K562 (cell line): ENCODE measurements around the gene DLGAP1. TPM values are rescaled to one million over a fixed set of nuclear protein-coding genes. Genes with fewer than 3 reads are reported as not detected.

Source experiments
- CBX1 ChIP-seq: sonication (generic); IDR thresholded peaks from 2 replicates; pipeline ENCODE4 v1.6.1; 2016; ENCODE audit warnings: antibody characterized with exemption, low read depth, mild to moderate bottlenecking
- CC2D1A ChIP-seq: fragments of 450-650 bp; IDR thresholded peaks from 2 replicates; pipeline ENCODE4 v1.6.1; 2017; ENCODE audit warnings: mild to moderate bottlenecking
- ELF4 ChIP-seq: fragments of 450-650 bp; formaldehyde crosslinking; IDR thresholded peaks from 2 replicates; pipeline ENCODE4 v1.4.0; 2022; ENCODE audit warnings: missing genetic modification characterization
- GABPA ChIP-seq: fragments of 200-800 bp; sonication (Bioruptor generic); conservative IDR thresholded peaks from 2 replicates; pipeline ENCODE4 v1.6.1; 2016; ENCODE audit warnings: low read depth, missing genetic modification characterization, missing compliant biosample characterization
- HDAC1 ChIP-seq, 2 experiments: fragments of 450-650 bp; IDR thresholded peaks; 2 replicates each; pipeline ENCODE4 v1.6.1; 2016 to 2017; ENCODE audit warnings: inconsistent platforms in 1 of 2, mild to moderate bottlenecking in 1 of 2, moderate library complexity in 1 of 2
- JUND ChIP-seq, 2 experiments: IDR thresholded peaks; 2 replicates in 1 of 2; 3 replicates in 1 of 2; pipeline ENCODE4 v1.6.1; 2011; ENCODE audit warnings: borderline replicate concordance in 2 of 2, low read depth in 2 of 2, low read length in 2 of 2, improper control_type of control experiment in 1 of 2, missing biosample characterization in 1 of 2, missing genetic modification characterization in 1 of 2, missing genetic modification reagents in 1 of 2
- KAT8 ChIP-seq: fragments of 450-650 bp; IDR thresholded peaks from 2 replicates; pipeline ENCODE4 v1.6.1; 2016; ENCODE audit warnings: low read depth, mild to moderate bottlenecking
- MAFK ChIP-seq: IDR thresholded peaks from 2 replicates; pipeline ENCODE4 v1.6.1; 2011; ENCODE audit warnings: low read length, improper control_type of control experiment
- RBBP5 ChIP-seq: fragments of 200-600 bp; sonication (generic); IDR thresholded peaks from 2 replicates; pipeline ENCODE4 v1.6.1; 2012; ENCODE audit warnings: borderline replicate concordance, mild to moderate bottlenecking, low read length, control low read depth, inconsistent platforms; ENCODE audit not compliant: insufficient read depth, poor library complexity, severe bottlenecking
- RHOXF2B ChIP-seq: fragments of 250-450 bp; sonication (Bioruptor Pico); conservative IDR thresholded peaks from 2 replicates; pipeline ENCODE4 v1.5.1; 2021
- SMAD1 ChIP-seq: fragments of 150-350 bp; IDR thresholded peaks from 2 replicates; pipeline ENCODE4 v1.6.1; 2014; ENCODE audit warnings: low read length, low read depth; ENCODE audit not compliant: partially characterized antibody
- SREBF1 ChIP-seq: fragments of 150-350 bp; IDR thresholded peaks from 2 replicates; pipeline ENCODE4 v1.6.1; 2014; ENCODE audit warnings: antibody characterized with exemption, low read depth, low read length, borderline replicate concordance
- TAF7 ChIP-seq: fragments of 450-650 bp; IDR thresholded peaks from 2 replicates; pipeline ENCODE4 v1.6.1; 2016; ENCODE audit warnings: missing genetic modification characterization, missing compliant biosample characterization
- TAF9B ChIP-seq: fragments of 450-650 bp; IDR thresholded peaks from 2 replicates; pipeline ENCODE4 v1.6.1; 2018; ENCODE audit warnings: mild to moderate bottlenecking; ENCODE audit not compliant: partially characterized antibody
- XRCC3 ChIP-seq: fragments of 450-650 bp; IDR thresholded peaks from 2 replicates; pipeline ENCODE4 v1.6.1; 2017; ENCODE audit warnings: mild to moderate bottlenecking, moderate library complexity
- ZFP1 ChIP-seq: fragments of 450-650 bp; formaldehyde crosslinking; IDR thresholded peaks from 2 replicates; pipeline ENCODE4 v1.4.0; 2020; ENCODE audit warnings: mild to moderate bottlenecking, mixed read lengths
- ZNF23 ChIP-seq: fragments of 250-450 bp; sonication (Bioruptor Pico); IDR thresholded peaks from 2 replicates; pipeline ENCODE4 v1.4.0; 2020; ENCODE audit warnings: mild to moderate bottlenecking
- ZNF347 ChIP-seq: fragments of 450-650 bp; formaldehyde crosslinking; IDR thresholded peaks from 2 replicates; pipeline ENCODE4 v1.4.0; 2020; ENCODE audit warnings: low read depth, mild to moderate bottlenecking, moderate library complexity
- ZNF584 ChIP-seq: fragments of 200-800 bp; sonication (Bioruptor generic); IDR thresholded peaks from 2 replicates; pipeline ENCODE4 v1.6.1; 2016; ENCODE audit warnings: low read depth, mild to moderate bottlenecking, missing genetic modification characterization, missing compliant biosample characterization
- ZNF785 ChIP-seq: fragments of 250-450 bp; sonication (Bioruptor Pico); IDR thresholded peaks from 2 replicates; pipeline ENCODE4 v1.4.0; 2020; ENCODE audit warnings: mild to moderate bottlenecking
- polyA plus RNA-seq, 8 experiments: library from polyadenylated mRNA; depleted of rRNA in 4 of 8; stranded (reverse) in 5 of 8; unstranded in 3 of 8; fragments of >200 nt; fragmentation: Nextera tagmentation in 2 of 8; fragmentation: Illumina TruSeq in 1 of 8; extraction: Ambion mirVana in 2 of 8; extraction: Trizol in 1 of 8; gene quantifications; 2 replicates each; pipeline versions ENCODE4 v1.2.1 to v1.2.3, GENCODE V29; 2011 to 2014; ENCODE audit warnings: inconsistent platforms in 1 of 8, missing spikeins in 1 of 8
- total RNA-seq, 7 experiments: library from RNA; depleted of rRNA in 6 of 7; stranded (reverse); fragments of >200 nt in 6 of 7; fragmentation: Illumina TruSeq in 2 of 7; extraction: Trizol in 2 of 7; gene quantifications; 2 replicates each; pipeline versions ENCODE4 v1.2.1 to v1.2.3, GENCODE V29; 2011 to 2021; ENCODE audit warnings: low replicate concordance in 1 of 7
- TF ChIP-seq, protein P1 (sequence below): fragments of 450-650 bp; IDR thresholded peaks from 2 replicates; pipeline ENCODE4 v1.6.1; 2014; ENCODE audit warnings: low read depth, mild to moderate bottlenecking, moderate library complexity, borderline replicate concordance
- TF ChIP-seq, protein P2 (sequence below): fragments of 450-650 bp; IDR thresholded peaks from 2 replicates; pipeline ENCODE4 v1.6.1; 2017; ENCODE audit warnings: antibody characterized with exemption
- TF ChIP-seq, protein P3 (sequence below): fragments of 450-650 bp; IDR thresholded peaks from 2 replicates; pipeline ENCODE4 v1.6.1; 2016; ENCODE audit warnings: mild to moderate bottlenecking

DLGAP1 gene
- total and polyA plus RNA-seq, 9 of the 15 experiments (the other 6 are each of a cell fraction or from before 2014, with no cell fraction given), result 0.04 to 0.22 (median 0.08) TPM

DNA sequence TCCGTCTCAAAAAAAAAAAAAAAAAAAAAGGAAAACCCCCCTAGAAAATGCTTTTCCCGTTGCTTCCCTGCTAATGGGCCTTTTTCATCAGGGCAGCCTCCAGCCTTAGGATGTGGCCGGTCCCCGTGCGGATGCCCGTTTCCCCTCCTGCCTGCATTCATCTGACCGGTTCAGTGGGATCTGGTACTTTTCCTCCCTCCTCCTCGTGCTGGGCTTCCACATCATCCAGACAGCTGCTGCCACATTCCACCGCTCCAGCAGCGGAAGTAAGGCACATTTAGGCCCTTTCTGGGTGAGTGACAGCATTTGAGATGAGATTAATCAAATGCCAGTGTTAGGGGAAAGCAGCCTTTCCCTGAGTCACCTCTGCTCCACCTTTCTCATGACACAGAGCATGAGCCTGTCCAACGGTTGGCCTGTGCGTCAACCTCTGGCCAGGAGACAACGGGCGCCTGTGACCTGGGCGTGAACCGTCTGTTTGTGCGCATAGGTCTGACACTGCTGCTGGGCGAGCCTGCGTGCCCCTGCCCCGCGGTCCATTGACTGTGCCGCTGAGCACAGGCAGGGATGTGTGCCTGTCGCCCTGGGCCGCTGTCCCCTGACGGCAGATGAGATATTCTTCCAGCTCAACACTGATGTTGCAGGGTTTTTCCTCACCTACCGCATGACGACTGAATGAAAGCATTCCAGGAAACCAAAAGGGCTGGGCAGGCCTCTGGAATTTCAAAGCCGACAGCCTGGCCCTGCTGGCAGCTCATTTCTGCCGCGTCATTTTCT lies 831.1 kb downstream of the DLGAP1 start (continued):
- TF ChIP-seq, protein P1, sequence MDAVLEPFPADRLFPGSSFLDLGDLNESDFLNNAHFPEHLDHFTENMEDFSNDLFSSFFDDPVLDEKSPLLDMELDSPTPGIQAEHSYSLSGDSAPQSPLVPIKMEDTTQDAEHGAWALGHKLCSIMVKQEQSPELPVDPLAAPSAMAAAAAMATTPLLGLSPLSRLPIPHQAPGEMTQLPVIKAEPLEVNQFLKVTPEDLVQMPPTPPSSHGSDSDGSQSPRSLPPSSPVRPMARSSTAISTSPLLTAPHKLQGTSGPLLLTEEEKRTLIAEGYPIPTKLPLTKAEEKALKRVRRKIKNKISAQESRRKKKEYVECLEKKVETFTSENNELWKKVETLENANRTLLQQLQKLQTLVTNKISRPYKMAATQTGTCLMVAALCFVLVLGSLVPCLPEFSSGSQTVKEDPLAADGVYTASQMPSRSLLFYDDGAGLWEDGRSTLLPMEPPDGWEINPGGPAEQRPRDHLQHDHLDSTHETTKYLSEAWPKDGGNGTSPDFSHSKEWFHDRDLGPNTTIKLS, result no peak; the same call in none of the 2 replicates
- no peak for TF ChIP-seq TAF9B
- TF ChIP-seq XRCC3, result no peak
- peak; percentile 83 for TF ChIP-seq JUND (IDR thresholded peaks at IDR 0.05; ENCODE audit: borderline replicate concordance, low read depth, low read length)
- TF ChIP-seq JUND (tag; IDR thresholded peaks at IDR 0.05; ENCODE audit: borderline replicate concordance, low read depth, low read length), result peak; percentile 88; the same call in 2 of the 3 replicates
- no peak for TF ChIP-seq KAT8
- TF ChIP-seq MAFK, result peak; percentile 82
- TF ChIP-seq, protein P2, sequence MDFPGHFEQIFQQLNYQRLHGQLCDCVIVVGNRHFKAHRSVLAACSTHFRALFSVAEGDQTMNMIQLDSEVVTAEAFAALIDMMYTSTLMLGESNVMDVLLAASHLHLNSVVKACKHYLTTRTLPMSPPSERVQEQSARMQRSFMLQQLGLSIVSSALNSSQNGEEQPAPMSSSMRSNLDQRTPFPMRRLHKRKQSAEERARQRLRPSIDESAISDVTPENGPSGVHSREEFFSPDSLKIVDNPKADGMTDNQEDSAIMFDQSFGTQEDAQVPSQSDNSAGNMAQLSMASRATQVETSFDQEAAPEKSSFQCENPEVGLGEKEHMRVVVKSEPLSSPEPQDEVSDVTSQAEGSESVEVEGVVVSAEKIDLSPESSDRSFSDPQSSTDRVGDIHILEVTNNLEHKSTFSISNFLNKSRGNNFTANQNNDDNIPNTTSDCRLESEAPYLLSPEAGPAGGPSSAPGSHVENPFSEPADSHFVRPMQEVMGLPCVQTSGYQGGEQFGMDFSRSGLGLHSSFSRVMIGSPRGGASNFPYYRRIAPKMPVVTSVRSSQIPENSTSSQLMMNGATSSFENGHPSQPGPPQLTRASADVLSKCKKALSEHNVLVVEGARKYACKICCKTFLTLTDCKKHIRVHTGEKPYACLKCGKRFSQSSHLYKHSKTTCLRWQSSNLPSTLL, result no peak
- peak; percentile 83 for TF ChIP-seq RBBP5
- TF ChIP-seq ELF4 (CRISPR knock-in tag), result peak; percentile 85
- 0 out of 2 replicates have a peak, but pooled peaks have one; percentile 34 for TF ChIP-seq ZFP1 (CRISPR knock-in tag)
- no peak for TF ChIP-seq SREBF1
- no peak for TF ChIP-seq ZNF584 (CRISPR knock-in tag)
- TF ChIP-seq, protein P3, sequence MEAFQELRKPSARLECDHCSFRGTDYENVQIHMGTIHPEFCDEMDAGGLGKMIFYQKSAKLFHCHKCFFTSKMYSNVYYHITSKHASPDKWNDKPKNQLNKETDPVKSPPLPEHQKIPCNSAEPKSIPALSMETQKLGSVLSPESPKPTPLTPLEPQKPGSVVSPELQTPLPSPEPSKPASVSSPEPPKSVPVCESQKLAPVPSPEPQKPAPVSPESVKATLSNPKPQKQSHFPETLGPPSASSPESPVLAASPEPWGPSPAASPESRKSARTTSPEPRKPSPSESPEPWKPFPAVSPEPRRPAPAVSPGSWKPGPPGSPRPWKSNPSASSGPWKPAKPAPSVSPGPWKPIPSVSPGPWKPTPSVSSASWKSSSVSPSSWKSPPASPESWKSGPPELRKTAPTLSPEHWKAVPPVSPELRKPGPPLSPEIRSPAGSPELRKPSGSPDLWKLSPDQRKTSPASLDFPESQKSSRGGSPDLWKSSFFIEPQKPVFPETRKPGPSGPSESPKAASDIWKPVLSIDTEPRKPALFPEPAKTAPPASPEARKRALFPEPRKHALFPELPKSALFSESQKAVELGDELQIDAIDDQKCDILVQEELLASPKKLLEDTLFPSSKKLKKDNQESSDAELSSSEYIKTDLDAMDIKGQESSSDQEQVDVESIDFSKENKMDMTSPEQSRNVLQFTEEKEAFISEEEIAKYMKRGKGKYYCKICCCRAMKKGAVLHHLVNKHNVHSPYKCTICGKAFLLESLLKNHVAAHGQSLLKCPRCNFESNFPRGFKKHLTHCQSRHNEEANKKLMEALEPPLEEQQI, result no peak
- no peak for TF ChIP-seq CC2D1A
- TF ChIP-seq HDAC1 (IDR thresholded peaks at IDR 0.05), result peak in 1 of 2 experiments; percentile 7; a peak in 1 of 4 replicates
- peak; percentile 32; the same call in 1 of the 2 replicates for TF ChIP-seq RHOXF2B (CRISPR knock-in tag)
- TF ChIP-seq ZNF347 (CRISPR knock-in tag), result no peak
- peak; percentile 85; the same call in 1 of the 2 replicates for TF ChIP-seq ZNF23 (CRISPR knock-in tag)
- TF ChIP-seq TAF7 (tag), result peak; percentile 49
- no peak for TF ChIP-seq ZNF785 (CRISPR knock-in tag)
- peak; percentile 85 for TF ChIP-seq SMAD1
- TF ChIP-seq CBX1, result no peak
- TF ChIP-seq GABPA, result no peak
